Inflammatory macrophage treated with lipopolysaccharide for 1 hour (primary cell): ENCODE measurements around the gene IGSF9.

Source experiments
- DNase-seq, 2 donors: peaks; one replicate each; pipeline ENCODE4 v3.0.0-alpha.2; 2020 to 2022

The IGSF9 gene

DNA sequence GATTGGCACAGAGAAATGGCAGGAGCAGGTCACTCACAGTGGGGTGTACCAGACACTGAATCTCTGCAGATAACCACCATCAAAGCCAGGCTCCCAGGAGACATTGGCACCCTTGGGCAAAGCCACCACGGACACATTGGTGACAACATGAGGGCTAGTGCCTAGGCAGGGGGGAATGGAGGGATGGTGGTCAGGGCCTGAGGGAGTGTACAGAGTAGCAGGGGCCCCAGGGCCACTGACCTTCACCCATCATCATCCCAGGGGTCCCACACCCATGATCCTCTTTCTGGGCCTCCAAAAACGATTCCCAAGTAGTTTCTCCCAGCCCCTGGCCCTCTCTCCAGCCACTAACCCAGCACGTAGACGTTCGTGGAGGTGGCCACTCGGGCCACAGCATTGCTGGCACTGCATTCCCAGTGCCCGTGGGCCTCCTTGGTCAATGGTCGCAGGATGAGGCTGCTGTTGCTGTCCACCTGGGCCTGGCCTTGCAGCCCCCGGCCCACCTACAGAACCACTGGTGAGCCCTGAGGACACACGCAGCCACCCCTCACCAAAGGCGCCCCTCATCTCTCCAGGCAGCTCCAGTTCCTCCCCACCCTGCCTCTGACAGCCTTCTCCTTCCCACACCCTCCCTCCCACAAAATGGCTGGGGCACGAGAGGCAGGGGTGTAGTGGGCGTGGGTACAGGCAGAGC is 14.2 kb downstream of the IGSF9 start:
- DNase-seq: no peak

DNA sequence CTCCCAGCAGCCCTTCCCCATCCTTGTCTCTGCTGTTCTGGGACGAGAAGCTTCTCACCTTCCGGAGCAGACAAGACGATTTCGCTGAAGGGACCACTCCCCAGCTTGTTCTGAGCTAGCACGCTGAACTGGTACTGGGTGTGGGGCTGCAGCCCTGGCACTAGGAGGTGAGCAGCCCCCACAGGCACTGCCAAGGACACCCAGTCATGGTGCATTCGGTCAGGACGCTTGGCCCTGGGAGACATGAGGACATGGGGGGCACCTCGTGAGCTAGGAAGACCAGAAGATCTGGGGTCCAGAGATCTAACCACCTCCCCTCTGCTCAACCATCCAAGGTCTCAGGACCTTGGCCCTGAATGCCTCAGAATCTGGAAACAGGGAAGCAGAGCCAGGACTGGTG is 14.8 kb downstream of the IGSF9 start:
- DNase-seq: no peak

DNA sequence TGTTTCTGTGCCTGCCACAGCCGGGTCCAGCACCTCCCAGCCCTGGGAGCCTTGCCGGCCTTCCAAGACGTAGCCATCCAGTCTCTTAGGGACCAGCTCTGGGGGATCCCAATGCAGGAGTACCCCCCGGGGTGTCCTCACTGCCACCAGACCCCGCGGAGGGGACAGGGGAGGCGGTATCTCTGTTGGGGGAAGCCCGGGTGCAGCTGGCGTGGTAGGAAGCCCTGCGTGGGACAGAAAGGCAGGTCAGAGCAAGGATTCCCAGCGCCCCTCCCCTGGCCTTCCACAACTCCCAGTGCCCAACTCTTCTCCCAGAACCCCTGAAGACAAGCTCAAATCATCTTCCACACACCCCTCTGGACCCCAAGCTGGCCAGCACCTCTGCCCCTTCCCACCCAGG is 15.2 kb downstream of the IGSF9 start:
- DNase-seq: no peak

DNA sequence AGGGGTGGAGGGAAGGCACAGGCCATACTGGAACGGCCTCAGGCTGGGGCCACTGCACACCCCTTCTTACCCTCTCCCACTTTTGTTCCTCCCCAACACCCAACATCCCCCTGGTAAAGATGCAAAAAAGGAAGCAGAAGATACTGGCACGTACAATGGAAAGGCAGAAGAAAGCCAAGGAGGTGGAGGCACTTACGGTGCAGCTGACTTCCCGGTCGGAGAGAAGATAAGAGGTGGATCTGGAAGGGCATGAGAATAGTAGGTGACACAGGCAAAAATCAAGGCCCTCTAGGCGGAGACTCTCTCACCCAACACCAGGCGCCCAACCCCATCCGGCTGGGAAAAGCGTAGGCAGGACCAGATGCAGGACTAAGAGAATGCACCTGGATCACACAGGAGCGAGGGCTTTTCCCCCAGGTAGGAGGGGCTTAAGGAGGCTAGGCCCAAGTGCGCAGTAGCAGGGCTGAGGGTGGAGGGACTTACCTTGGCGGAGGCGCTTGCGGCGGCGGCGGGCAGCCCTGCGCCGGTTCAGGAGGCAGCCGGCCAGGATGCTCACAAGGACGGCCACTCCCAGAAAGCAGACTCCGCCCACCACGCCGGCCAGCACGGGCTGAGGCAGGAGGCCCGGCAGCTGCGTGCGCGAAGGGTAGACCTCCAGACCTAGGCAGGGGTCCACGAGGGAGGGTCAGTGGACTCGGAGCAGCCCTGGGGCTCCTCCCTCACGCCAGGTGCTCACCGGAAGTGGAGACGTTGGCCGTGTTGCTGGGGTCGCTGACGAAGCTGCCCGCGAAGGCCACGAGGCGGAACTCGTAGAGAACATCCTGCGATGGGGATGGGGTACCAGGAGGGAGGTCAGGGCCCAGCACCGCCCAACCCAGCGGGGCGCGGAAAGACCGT is 16.0 kb downstream of the IGSF9 start:
- no peak for DNase-seq

DNA sequence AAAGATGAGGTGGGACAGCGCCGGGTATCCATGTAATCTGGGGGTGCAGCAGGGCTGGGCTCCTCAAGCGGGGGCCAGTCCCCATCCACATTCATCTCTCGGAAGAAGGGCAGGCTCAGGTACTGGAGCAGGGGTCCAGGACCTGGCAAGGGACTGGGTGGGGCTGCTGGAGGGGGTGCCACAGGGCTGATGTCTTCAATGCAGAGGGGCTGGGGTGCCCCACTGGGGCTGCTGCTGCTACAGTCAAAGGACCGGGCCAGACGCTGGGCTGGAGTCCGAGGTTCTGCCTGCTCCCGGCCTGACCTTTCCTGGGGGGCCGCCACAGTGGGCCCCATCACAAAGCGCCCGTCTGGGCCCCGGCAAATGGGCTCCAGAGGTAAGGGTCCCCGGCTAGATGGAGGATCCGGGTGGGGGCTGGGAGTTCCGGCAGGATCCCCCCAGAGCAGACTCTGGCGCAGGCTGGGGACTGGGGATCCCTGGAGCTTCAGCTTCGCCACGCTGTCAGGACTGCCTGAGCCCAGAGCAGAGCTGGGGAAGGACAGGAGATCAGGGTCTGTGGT is 16.8 kb downstream of the IGSF9 start:
- no peak for DNase-seq

DNA sequence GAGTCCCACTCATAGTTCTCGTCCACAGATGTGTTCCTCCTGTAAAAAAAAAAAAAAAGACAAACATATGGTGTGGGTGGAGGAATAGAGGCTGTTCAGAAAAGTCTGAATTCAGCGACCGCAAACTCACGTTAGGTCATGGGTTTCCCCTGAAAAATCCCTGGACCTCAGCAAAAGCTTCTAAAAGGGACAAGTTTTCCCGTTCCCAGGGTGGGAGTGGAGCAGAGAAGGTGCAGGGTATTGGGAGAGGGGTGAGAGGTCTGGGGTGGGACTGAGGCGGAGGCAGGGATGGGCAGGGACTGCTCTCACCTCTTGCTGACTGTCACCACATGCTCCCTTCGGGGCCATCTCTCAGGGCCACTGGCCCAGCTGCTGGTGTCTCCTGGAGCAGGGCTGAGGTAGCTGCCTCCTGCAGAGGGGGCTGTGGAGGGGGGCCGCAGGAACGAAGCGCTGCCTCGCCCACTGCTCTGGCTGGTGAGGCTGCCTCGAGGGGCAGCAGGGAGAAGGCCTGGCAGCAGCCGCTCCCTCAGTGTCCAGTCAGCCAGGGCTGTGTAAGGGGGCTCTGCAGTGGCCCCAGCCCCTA is 17.5 kb downstream of the IGSF9 start:
- DNase-seq: peak in 1 of 2 donors; percentile 25

DNA sequence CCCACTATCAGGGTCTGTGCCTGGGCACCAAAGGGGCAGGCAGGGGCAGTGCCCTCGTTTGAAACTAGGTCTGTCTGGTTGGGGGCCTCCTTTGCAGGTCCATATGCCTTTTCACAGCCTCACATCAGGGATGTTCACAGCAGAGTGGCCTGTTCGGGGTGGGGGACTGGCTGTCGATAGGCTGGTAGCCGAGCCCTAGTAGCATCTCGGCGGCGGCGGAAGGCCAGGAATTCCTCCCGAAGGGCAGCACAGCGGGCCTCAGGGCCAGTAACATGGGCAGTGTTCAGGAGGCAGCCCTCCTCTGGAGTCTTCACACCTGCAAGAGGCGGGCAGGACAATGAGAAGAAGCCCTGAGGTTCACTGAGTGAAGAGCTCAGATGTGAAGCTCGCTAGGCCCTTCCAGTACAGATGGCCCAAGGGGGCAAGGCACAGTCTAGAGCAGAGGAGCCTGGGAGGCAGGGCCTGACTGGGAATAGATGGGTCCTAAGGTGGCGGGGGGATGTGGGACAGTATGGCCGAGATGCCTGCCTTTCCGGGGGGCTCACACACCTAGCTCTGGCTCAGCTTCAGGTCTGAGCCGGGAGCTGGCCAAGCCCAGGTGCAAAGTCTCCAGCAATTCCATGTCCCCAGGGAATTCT is 18.1 kb downstream of the IGSF9 start:
- no peak for DNase-seq

DNA sequence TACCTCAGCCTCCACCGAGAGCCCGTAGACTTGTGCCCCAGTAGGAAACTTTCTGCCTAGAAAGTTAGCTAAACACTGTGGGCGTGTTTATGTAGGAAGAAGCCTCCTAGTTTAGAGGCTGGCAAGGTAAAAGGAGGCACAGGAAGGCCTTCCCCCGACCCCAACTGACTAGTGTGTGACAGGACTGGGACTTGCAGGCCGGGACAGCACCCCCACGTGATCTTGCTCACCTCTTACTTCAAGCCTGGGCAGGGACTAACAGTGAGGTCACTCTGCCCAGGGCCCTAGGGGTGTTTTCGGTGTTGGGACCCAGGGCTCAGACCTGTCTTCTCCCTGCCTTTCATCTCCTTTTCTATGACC is 19.7 kb downstream of the IGSF9 start:
- peak in 1 of 2 donors; percentile 20 for DNase-seq

DNA sequence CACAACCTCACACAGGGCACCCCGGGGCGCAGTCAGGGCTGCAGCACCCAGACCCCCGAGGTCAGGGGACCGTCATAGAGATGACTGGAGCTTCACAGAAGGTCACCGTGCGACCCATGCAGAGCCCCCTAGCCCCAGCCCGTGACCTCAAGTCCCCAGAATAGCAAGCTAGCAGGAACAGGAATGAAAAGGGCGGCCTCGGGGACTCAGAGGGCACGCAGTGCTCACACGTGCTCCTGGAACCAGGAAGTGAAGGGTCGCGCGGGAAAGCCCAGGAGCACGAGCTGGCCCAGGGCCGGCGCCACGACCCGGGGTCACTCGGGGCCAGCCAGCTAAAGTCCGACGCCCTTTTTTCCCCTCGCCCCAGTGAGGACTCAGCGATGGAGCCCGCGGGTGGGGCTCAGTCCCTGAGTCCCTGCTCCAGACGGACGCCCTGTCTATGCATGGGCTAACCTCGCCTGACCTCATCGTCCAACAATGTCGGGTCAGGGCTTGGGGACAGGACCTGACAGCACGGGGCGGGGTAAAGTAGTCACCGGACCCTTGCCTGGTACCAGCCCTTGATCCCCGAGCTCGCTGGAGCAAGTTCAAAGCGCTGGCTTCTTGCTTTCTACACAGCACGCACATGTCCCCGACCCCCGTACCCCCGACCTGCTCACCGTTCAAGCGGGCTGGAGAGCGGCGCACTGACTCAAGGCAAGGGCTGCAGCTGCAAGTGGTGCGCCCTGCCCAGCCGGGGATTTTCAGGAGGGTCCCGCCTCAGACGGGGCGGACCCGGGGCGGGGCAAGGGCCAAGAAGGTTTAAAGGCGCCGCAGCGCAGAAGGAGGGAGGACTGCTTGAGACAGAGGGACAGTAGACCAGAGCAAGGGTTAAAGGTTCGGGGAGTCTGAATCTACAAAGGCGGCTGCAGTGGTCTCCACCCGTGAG is 20.4 kb downstream of the IGSF9 start, which contains the start of gene TAGLN2:
TSS of gene TAGLN2 (minus strand) at position 717 of the 928 bp plus-strand sequence. CDS start 4,998 bp downstream, outside the sequence.
- DNase-seq: peak; percentile 88 to 92

DNA sequence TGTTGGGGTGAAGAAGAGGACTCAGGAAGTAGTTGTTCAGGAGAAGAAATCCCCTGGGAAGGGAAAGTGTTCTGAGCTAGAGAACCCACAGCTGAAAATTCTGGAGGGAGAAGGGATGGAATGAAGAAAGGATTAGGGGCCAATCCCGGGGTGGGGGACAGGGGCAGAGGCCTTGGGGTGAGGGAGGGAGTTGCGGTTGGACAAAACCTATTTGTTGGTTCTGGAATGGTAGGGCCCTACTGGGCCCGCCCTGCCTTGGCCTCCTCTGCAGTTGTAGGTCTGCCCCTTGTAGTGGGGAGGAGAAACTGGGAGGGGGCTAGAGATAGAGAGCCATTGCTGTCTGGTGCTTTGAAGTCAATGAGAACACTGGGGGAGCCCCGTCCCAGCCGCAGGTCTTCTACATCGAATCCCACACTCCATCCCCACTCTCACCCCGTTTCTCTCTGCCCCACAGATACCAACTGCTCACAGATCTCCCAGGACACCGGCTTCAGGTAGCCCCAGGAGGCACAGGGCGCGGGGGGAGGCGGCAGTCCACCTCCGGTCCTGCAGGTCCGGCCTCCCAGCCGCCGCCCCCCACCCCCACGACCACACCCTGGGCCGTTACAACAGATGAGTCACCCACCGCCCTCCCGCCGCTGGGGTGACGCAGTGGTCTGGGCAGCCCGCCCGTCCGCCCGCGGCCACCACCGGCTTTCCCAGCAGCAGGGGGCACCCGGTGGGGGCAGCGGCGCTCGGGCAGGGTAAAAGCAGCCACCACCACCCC is 21.2 kb downstream of the IGSF9 start:
- peak; percentile 82 to 84 for DNase-seq

DNA sequence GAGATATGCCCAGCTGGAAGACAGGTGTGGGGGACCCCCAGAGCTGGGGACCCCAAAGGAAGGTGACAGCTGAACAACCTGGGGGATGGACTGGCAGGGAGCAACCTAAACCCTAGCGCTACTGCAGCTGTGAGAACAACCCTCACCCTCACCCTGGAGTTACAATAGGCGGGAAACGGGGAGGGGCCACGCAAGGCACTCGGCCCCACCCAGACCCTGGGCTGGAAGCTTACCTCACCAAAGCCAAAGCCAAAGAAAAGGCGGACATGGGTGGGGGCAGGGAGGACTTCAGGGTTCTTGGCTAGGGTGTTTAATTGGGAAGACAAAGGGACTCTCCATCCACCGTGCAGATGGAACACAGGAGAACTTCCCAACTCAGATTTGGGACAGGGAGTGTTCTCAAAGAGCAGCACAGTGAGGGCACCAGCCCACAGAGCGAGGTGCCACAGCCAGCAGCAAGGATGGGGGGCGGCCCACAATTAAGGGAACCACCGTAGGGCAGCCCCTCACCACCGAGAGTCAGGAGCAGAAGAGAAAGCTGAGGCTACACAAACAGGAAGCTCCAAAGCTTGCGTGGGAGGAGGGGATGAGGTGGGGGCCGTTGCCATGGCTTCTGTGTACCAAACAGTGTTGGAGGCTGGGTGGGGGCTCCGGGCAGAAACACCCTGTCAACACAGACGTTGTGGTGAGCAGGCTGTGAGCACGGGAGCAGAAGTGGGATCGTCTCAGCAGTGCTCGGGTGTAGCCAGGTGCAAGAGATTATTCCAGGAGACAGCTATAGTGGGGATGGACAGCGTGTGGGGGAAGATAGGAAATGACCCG is 22.0 kb downstream of the IGSF9 start:
- peak; percentile 93 to 95 for DNase-seq

DNA sequence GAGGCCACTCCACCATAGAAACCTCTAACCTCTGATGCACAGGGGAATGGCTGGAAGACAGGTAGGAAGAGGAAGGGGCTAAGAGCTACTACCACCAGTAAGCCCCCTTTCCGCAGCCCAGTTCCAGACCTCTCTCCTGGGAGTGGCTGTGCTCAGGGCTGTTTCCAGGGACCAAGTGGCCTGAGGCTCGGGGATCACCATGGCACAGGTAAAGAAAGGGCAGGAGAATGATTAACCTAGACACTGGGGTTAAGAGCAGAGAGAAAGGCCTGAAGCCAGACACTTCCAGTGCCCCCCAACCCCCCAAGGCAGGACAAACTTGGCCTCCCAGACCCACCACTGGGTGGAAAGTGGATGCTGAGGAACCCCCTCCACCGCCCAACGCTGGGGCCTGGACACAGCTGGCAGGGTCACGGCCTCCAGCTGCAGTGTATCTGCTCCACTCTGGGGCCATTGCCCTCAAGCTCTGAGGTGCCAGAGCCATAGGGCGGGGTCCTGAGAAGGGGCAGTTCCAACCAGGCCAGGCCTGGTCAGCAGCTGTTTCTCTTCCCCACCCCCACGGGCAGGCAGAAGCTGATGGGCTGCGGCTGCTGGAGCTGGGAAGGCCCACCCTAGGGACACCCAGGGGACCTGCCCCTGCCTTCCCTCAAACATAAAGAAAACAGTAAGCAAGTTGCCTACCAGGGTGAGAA is 22.8 kb downstream of the IGSF9 start:
- DNase-seq: no peak

DNA sequence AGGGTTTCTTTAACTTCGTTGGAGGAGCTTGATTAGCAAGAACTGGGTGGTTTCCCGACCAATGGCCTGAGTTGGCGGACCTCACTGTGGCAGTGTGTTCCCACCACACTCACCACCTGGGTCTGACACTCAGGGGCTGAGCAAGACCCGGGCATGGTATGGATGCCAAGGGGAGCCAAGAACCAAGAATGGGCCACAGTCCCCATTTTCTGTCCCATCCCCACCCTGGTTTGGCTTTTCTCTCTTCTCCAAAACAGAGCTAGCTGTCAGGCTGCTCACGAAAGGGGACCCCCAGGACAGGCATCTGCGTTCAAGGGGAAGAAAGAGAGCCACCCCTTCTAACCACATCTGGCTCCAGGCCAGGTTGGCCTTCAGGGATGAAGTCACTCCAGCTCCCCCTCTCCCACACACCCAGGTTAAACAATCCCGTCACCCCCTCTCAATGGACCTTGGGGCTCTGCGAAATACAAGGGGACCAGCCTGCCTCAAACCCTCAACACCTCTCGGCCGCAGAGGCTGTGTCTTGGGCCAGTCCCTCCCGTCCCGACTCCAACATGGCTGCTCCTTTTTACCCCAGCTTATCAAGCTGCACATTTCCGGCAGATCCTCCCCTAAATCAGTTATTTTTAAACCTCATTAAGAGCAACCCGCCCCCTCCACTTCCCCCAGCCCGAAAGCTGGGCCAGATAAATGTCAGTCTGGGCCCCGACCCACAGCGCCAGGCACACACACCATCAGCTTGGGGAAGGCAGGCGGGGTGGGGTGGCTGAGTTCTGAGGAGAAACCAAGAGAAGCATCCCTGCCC is 23.5 kb downstream of the IGSF9 start:
- DNase-seq: peak in 1 of 2 donors; percentile 48

DNA sequence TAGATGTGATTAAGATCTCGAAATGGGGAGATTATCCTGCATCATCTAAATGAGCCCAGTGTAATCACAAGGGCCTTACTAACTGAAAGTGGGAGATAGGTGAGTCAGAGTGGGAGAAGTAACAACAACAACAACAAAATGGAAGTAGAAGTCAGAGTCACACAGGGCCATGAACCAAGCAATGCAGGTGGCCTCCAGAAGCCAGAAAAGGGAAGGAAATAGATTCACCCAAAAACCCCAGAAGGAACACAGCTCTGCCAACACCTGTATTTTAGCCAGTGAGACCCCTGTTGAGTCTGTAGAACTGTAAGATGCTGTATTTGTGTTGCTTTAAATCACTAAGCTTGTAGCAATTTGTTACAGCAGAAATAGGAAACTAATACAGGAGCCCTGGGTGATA is 24.2 kb downstream of the IGSF9 start:
- peak in 1 of 2 donors; percentile 60 for DNase-seq

DNA sequence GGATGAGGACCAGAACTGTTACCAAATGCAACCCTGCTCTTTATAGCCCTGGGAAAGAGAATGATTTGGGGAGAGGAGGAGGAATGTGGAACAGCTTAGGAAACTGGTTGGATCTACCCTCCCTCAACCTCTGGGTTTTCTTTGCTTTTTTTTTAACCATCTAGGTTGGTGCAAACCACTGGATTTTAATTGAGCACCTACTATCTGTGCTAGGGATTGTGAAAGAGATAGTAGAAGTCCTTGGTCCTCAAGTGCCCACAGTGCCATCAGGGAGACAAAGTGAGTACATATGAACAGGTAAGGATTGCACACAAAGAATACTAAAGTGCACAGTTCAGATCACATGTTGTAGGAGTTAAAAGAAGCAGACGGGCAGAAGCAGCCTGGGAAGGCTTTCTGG is 24.8 kb downstream of the IGSF9 start:
- DNase-seq: no peak

DNA sequence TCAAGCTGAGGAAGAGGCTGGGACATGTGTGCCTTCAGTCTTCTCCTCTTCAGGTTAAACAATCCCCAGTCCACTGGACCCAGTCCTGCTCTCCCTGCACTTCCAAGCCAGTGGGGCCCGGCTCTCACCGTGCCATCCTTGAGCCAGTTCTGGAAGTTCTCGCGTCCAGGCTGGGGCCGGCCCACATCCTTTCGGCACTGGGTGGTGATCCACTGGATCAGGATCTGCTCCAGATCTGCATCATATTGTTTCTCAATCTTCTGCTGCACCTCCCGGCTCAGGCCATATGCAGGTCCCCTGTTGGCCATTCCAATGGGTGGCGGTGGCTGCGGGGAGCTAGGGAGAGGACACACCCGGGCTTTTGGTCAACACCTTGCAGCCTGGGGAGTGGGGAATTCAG is 25.2 kb downstream of the IGSF9 start:
- no peak for DNase-seq

DNA sequence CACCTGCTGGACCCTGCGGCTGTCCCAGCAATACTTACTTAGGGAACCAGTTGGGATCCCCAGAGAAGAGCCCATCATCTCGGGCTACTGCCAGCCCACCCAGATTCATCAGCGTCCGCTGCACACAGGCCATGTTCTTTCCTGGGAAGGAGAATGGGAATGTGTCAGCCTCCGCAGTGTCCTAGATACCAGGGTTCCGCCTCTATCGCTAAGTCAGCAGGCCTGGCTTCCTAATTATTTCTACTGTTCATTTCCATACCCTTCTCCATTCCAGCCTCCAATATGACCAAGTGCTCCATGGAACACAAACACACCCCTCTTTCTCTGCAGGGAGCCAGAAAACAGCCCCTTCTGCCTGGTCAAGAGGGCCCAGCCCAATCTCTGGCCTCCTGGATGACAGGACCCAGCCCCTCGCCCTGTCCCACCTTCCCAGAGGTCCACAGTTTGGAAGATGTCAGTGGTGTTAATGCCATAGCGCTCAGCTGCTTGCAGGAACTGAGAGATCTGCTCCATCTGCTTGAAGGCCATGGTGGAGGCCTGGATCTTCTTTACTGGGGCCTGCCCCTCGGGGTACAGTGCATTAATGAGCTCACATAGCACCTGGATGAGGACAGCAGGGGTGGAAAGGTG is 26.1 kb downstream of the IGSF9 start:
- DNase-seq: no peak
